ENCODE results near the gene NHSL1.

NHSL1 gene

DNA sequence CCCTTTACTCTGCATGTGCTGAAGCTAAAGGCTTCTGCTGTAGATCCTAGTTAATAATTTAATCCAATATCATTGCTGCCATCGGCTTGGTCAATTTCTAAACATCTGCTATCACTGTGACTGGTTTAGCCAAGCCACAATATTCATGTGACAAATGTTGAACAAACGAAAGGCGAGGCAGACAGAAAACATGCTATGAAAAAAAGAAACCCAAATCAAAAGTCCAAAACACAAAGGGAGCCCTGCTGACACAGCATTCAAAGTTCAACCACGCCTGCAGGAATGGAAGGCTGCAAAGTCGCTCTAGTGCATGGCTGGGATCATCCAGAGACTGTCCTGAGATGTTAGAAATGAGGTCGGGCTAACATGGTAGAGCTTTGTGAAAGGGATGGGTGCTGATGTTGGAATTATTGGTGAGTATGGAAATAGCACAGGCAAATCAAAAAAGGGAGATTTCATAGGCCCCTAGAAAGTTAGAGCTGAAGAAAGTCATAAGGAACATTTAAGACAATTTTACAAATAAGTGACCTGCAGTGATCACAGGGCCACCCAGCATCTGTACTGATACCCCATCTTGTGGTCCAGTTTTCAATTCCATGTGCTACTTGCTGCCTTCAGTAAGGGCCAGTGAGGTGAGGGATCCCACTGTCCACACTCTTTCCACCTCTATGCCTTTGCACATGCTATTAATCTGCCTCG is 8.8 kb upstream of the NHSL1 start:
- Histone ChIP-seq H3K9me3 (ENCODE audit: insufficient read depth, low read length, severe bottlenecking) (no peaks in the 10 kb centered on the region), H3K27me3 (ENCODE audit: insufficient read depth, low read length, poor library complexity) (peaks cover 9% of the 10 kb centered on the region), H3K27ac (ENCODE audit: low read length) (no peak overlapping the region), H3K4me1 (ENCODE audit: insufficient read depth, low read length) (no peaks in the 10 kb centered on the region), H4K20me1 (ENCODE audit: insufficient read depth, low read length) (no peaks in the 10 kb centered on the region), H3K4me2 (ENCODE audit: insufficient read depth, low read length) (no peak overlapping the region), H3K9ac (ENCODE audit: low read depth, low read length) (no peak overlapping the region), H3K79me2 (ENCODE audit: insufficient read depth, low read length) (no peaks in the 10 kb centered on the region), H3K4me3 (ENCODE audit: low read depth in 1 of 2, low read length in 2 of 2) (no peak overlapping the region), H2AFZ (ENCODE audit: low read depth, low read length) (no peak overlapping the region), H3K36me3 (ENCODE audit: insufficient read depth, low read length) (no peaks in the 10 kb centered on the region)
- ATAC-seq (ENCODE audit: insufficient read depth, low read depth): no peak
- TF ChIP-seq EZH2 (IDR thresholded peaks at IDR 0.05; ENCODE audit: borderline replicate concordance, low read depth, low read length, severe bottlenecking): no peak
- TF ChIP-seq, protein P1, sequence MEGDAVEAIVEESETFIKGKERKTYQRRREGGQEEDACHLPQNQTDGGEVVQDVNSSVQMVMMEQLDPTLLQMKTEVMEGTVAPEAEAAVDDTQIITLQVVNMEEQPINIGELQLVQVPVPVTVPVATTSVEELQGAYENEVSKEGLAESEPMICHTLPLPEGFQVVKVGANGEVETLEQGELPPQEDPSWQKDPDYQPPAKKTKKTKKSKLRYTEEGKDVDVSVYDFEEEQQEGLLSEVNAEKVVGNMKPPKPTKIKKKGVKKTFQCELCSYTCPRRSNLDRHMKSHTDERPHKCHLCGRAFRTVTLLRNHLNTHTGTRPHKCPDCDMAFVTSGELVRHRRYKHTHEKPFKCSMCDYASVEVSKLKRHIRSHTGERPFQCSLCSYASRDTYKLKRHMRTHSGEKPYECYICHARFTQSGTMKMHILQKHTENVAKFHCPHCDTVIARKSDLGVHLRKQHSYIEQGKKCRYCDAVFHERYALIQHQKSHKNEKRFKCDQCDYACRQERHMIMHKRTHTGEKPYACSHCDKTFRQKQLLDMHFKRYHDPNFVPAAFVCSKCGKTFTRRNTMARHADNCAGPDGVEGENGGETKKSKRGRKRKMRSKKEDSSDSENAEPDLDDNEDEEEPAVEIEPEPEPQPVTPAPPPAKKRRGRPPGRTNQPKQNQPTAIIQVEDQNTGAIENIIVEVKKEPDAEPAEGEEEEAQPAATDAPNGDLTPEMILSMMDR (IDR thresholded peaks at IDR 0.05; ENCODE audit: borderline replicate concordance, extremely low read depth, low read length, poor library complexity, severe bottlenecking): no peak
- no peak for DNase-seq

DNA sequence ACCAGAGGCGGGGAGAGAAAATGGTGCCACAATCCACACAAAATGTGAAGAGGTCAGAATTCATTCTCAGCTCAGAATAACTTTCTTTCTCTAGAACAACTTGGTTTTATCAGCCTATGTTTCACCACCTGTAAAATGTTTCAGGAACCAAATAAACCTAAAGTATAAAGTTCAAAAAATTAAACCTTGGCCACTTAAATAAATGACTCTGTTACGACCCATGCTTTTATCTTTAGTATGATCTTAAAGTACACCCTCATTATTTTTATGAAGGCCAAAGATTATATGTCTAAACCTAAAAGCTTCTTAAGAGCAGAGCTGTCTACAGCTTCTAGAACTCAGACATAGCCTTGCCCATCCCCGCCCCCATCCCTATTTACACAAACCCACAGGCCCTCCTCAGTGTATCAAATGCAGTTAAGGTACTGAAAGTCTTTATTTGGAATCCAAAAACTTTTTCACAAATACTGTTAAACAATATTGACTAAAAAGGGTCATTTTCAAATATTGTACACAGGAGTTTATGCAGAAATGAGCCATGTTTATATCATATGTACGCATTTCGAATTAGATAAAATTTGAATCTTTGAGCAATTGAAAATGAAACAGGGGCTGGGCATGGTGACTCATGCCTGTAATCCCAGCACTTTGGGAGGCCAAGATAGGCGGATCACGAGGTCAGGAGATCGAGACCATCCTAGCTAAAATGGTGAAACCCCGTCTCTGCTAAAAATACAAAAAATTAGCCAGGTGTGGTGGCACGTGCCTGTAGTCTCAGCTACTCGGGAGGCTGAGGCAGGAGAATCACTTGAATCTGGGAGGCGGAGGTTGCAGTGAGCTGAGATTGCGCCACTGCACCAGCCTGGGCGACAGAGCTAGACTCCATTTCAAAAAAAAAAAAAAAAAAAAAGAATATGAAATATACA is 5.7 kb upstream of the NHSL1 start:
- H3K4me3 ChIP-seq (ENCODE audit: low read depth in 1 of 2, low read length in 2 of 2): no peak overlapping the region
- H3K4me1 ChIP-seq (ENCODE audit: insufficient read depth, low read length): no peaks in the 10 kb centered on the region
- TF ChIP-seq, protein P1 (IDR thresholded peaks at IDR 0.05; ENCODE audit: borderline replicate concordance, extremely low read depth, low read length, poor library complexity, severe bottlenecking): no peak
- no peak for TF ChIP-seq EZH2 (IDR thresholded peaks at IDR 0.05; ENCODE audit: borderline replicate concordance, low read depth, low read length, severe bottlenecking)
- H3K36me3 ChIP-seq (ENCODE audit: insufficient read depth, low read length): no peaks in the 10 kb centered on the region
- DNase-seq (no peak), ATAC-seq (ENCODE audit: insufficient read depth, low read depth) (no peak)
- H3K27me3 ChIP-seq (ENCODE audit: insufficient read depth, low read length, poor library complexity): peaks cover 9% of the 10 kb centered on the region
- no peaks in the 10 kb centered on the region for H3K79me2 ChIP-seq (ENCODE audit: insufficient read depth, low read length)
- no peak overlapping the region for H3K27ac ChIP-seq (ENCODE audit: low read length)
- H4K20me1 ChIP-seq (ENCODE audit: insufficient read depth, low read length): no peaks in the 10 kb centered on the region
- no peak overlapping the region for H3K9ac ChIP-seq (ENCODE audit: low read depth, low read length)
- no peak overlapping the region for H2AFZ ChIP-seq (ENCODE audit: low read depth, low read length)
- H3K4me2 ChIP-seq (ENCODE audit: insufficient read depth, low read length): no peak overlapping the region
- no peaks in the 10 kb centered on the region for H3K9me3 ChIP-seq (ENCODE audit: insufficient read depth, low read length, severe bottlenecking)

DNA sequence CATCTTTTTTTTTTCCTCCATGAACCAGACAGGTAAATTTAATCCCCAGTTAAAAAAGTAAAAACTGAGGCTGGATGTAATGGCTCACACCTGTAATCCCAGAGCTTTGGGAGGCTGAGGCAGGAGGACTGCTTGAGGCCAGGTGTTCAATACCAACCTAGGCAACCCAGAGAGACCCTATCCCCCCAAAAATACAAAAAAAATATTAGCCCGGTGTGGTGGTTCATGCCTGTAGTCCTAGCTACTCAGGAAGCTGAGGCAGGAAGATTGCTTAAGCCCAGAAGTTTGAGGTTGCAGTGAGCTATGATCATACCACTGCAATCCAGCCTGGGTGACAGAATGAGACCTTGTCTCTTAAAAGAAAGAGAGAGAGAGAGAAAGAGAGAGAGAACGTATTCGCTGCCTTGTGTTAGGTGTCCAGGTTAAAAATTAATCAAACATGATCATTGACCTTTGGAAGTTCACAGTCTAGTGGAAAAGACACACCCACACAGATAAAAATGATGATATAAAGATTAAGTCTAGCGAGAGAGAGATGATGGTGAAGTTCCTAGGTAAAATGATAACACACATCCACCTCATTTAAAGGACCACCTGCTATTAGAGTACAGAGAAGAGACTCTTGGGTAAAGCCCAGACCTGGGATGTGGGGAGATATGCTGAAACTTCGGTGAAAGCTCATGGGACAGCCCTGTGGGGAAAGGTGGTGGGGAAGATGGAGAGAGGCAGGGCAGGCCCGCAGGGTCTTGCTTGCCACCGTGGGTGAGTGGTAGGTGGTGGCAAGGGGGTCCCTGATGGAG is 4.8 kb upstream of the NHSL1 start:
- Histone ChIP-seq H3K4me2 (ENCODE audit: insufficient read depth, low read length) (no peak overlapping the region), H3K36me3 (ENCODE audit: insufficient read depth, low read length) (no peaks in the 10 kb centered on the region), H3K4me3 (ENCODE audit: low read depth in 1 of 2, low read length in 2 of 2) (no peak overlapping the region), H3K4me1 (ENCODE audit: insufficient read depth, low read length) (no peaks in the 10 kb centered on the region), H3K9ac (ENCODE audit: low read depth, low read length) (no peak overlapping the region), H4K20me1 (ENCODE audit: insufficient read depth, low read length) (no peaks in the 10 kb centered on the region), H3K9me3 (ENCODE audit: insufficient read depth, low read length, severe bottlenecking) (no peaks in the 10 kb centered on the region), H3K79me2 (ENCODE audit: insufficient read depth, low read length) (no peaks in the 10 kb centered on the region), H3K27me3 (ENCODE audit: insufficient read depth, low read length, poor library complexity) (peaks cover 9% of the 10 kb centered on the region), H2AFZ (ENCODE audit: low read depth, low read length) (no peak overlapping the region), H3K27ac (ENCODE audit: low read length) (no peak overlapping the region)
- DNase-seq (no peak), ATAC-seq (ENCODE audit: insufficient read depth, low read depth) (no peak)
- TF ChIP-seq EZH2 (IDR thresholded peaks at IDR 0.05; ENCODE audit: borderline replicate concordance, low read depth, low read length, severe bottlenecking): no peak
- TF ChIP-seq, protein P1 (IDR thresholded peaks at IDR 0.05; ENCODE audit: borderline replicate concordance, extremely low read depth, low read length, poor library complexity, severe bottlenecking): no peak
